GM12872 (cell line): ENCODE data around the gene WDR81.

Experiments
- TF ChIP-seq, protein P1 (sequence below): IDR thresholded peaks from 3 replicates; pipeline ENCODE4 v1.5.1; 2011; ENCODE audit warnings: low read depth, mild to moderate bottlenecking, low read length, moderate library complexity; ENCODE audit not compliant: insufficient read depth

WDR81 gene

GRCh38 chr17:1714980-1715802, 9.3 kb upstream of the WDR81 start:
- TF ChIP-seq, protein P1, sequence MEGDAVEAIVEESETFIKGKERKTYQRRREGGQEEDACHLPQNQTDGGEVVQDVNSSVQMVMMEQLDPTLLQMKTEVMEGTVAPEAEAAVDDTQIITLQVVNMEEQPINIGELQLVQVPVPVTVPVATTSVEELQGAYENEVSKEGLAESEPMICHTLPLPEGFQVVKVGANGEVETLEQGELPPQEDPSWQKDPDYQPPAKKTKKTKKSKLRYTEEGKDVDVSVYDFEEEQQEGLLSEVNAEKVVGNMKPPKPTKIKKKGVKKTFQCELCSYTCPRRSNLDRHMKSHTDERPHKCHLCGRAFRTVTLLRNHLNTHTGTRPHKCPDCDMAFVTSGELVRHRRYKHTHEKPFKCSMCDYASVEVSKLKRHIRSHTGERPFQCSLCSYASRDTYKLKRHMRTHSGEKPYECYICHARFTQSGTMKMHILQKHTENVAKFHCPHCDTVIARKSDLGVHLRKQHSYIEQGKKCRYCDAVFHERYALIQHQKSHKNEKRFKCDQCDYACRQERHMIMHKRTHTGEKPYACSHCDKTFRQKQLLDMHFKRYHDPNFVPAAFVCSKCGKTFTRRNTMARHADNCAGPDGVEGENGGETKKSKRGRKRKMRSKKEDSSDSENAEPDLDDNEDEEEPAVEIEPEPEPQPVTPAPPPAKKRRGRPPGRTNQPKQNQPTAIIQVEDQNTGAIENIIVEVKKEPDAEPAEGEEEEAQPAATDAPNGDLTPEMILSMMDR, result no peak

GRCh38 chr17:1715803-1716075, 8.8 kb upstream of the WDR81 start:
- TF ChIP-seq, protein P1, result no peak

DNA sequence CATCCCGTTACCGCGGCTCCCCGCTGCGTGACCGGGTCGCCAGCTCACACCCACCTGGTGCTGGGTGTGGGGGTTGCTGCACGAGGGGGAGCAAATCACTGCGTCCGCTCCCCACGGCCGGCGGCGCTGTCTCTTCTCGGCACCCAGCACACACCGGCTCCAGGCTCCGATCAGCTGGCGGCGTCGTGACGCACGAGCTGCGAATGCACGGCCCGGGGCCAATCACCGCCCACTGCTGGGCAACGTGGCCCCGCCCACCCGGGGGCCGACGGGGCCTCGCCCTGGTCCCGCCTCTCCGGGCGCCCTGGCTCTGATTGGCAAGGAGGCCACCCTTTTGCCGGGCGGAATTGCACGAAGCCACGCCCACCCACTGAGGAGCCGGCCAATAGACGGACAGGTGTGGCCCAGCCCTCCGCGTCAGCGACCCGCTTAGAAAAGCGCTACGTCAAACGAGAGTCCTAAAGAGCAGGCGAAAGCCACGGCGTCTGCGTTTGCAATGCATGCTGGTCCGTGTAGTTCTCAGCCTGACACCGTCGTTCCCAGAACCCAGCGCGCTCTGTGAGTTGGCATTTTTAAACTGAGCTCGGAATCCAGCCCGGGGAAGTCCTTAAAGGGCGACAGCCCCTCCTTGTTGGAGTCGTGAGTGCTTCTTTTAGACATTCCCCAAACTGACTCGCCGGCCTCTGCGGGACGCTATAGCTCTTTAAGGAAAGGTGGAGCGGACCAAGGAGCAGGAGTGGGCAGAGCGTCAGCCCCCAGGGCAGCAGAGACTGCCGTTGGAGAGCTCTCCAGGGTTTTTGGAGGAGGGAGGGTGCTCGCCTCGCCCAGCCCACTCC, 8.2 kb upstream of the WDR81 start:
- TF ChIP-seq, protein P1, result 0 out of 3 replicates have a peak, but pooled peaks have one; percentile 11

DNA sequence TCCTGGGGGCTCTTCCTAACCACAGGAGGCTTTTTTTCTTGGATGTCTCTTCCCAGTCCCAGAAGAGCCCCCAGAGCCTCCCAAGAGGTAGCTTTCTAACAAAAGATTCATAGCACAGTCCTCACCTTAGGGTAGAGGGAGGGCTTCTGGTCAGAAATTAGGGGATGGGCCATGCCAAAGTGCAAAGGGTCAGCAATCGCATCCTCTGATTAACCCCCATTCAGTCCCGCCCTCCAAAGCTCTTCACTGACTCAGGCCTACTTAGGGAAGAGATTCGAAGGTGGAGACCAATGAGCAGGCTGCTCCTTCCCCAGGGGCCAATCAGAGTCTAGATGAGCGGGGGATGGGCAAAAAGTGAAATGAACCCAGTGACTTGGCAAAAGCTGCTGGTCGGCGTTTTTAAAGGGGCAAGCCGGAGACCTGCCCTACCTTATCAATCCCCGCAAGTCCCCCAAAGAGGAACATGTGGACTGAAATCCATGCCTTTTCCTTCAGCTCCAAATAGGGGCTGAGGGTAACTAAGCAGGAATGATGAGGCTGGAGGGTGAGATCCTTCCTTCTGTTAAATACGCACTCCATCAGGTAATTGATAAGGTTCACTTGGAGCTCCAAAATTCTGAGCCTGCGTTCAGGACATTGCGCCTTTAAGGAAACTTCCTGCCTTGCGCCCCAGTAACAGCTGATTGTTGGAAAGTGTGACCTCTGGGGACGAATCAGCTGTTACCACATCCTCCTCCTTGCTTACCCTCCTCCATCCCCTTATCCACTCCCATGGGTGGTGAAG, 7.4 kb upstream of the WDR81 start:
- TF ChIP-seq, protein P1, result no peak

- TF ChIP-seq, protein P1, result no peak
Observed at GRCh38 chr17:1718362-1719165, 5.9 kb upstream of the WDR81 start.

DNA sequence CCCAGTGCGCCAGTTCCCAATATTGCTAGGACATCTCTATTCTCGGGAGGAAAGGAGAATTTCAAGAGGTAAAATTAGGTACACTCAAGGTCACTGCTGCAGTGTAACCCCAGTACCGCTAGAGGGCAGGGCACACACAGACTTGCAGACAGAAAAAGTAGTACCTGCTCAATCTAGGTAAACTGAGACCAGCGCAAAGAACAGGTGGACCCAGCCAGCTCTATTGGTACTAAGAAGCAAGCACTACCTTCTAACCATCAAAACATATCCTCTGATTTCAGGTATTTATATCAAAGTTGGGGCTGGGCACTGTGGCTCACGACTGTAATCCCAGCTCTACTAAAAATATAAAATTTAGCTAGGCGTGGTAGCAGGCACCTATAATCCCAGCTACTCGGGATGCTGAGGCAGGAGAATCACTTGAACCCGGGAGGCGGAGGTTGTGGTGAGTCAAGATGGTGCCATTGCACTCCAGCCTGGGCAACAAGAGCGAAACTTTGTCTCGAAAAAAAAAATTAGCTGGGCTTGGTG, 3.6 kb upstream of the WDR81 start:
- TF ChIP-seq, protein P1, result peak; percentile 99
